Astrocyte of the spinal cord (primary cell): ENCODE results near the gene LRWD1.

Experiments used
- DNase-seq: peaks from one replicate; pipeline ENCODE4 v3.0.0; 2011; ENCODE audit warnings: low read depth, low spot score
- H3K4me3 ChIP-seq: 2 replicates; pipeline ENCODE4 v1.5.1; 2011; ENCODE audit warnings: low read depth, mild to moderate bottlenecking, low read length, moderate library complexity
- CTCF ChIP-seq: IDR thresholded peaks from 2 replicates; pipeline ENCODE4 v1.5.1; 2012; ENCODE audit warnings: low read depth, mild to moderate bottlenecking, low read length, inconsistent platforms
- in situ Hi-C: cut with HindIII; loops from 2 replicates; pipeline ENCODE4 v1.10.0; 2017; ENCODE audit warnings: low sequenced_read_pairs

Gene LRWD1

GRCh38 chr7:102431617-102432298, 33.0 kb upstream of the LRWD1 start:
- no peak for DNase-seq
- no peak overlapping the region for H3K4me3 ChIP-seq
- TF ChIP-seq CTCF: no peak
- in situ Hi-C loops: no loop called here

- peak overlapping the region; percentile 65 for H3K4me3 ChIP-seq
- no peak for TF ChIP-seq CTCF
- DNase-seq: no peak
- in situ Hi-C loops: no loop called here
Observed at GRCh38 chr7:102432442-102433218, 32.2 kb upstream of the LRWD1 start.

- peak; percentile 62 for DNase-seq
- in situ Hi-C loops: no loop called here
- no peak for TF ChIP-seq CTCF
- H3K4me3 ChIP-seq: peak within 1 kb of the TSS; percentile 65
Observed at GRCh38 chr7:102433219-102434038, 31.4 kb upstream of the LRWD1 start, which contains the start of gene ORAI2. Gene ORAI2, plus strand, starts transcription at chr7:102433575. Its CDS starts 5,382 bp downstream, at chr7:102438957.

- no peak for TF ChIP-seq CTCF
- H3K4me3 ChIP-seq: peak overlapping the region; percentile 65
- in situ Hi-C loops: no loop called here
- peak; percentile 41 for DNase-seq
Observed at GRCh38 chr7:102434039-102434486, 30.7 kb upstream of the LRWD1 start.

- in situ Hi-C loops: no loop called here
- no peak for DNase-seq
- TF ChIP-seq CTCF: no peak
Observed at GRCh38 chr7:102436118-102436517, 28.7 kb upstream of the LRWD1 start.

More at GRCh38 chr7:102436118-102436517, 28.7 kb upstream of the LRWD1 start:
- no peak overlapping the region for H3K4me3 ChIP-seq
